SK-N-SH treated with all-trans-retinoic acid at 6 μM for 48 hours (cell line): ENCODE measurements around the gene PIK3CA.

ENCODE experiments used
- ARNTL ChIP-seq: fragments of 450-650 bp; formaldehyde crosslinking; IDR thresholded peaks from 2 replicates; pipeline ENCODE4 v1.5.0; 2020; ENCODE audit warnings: low read depth, mild to moderate bottlenecking, moderate library complexity, borderline replicate concordance
- BACH2 ChIP-seq: fragments of 250-450 bp; sonication (Bioruptor Pico); IDR thresholded peaks from 2 replicates; pipeline ENCODE4 v1.9.0; 2021; ENCODE audit warnings: mild to moderate bottlenecking, borderline replicate concordance
- CSDC2 ChIP-seq: fragments of 250-450 bp; sonication (Bioruptor Pico); IDR thresholded peaks from 2 replicates; pipeline ENCODE4 v1.5.0; 2020; ENCODE audit warnings: mild to moderate bottlenecking, moderate library complexity
- GLIS3 ChIP-seq: fragments of 250-450 bp; sonication (Bioruptor Pico); IDR thresholded peaks from 2 replicates; pipeline ENCODE4 v1.5.0; 2020; ENCODE audit warnings: mild to moderate bottlenecking, moderate library complexity
- PATZ1 ChIP-seq: fragments of 250-450 bp; sonication (Bioruptor Pico); IDR thresholded peaks from 2 replicates; pipeline ENCODE4 v1.8.0; 2020; ENCODE audit warnings: mild to moderate bottlenecking, moderate library complexity, borderline replicate concordance
- PPARA ChIP-seq: fragments of 250-450 bp; sonication (Bioruptor Pico); IDR thresholded peaks from 2 replicates; pipeline ENCODE4 v1.5.0; 2020; ENCODE audit warnings: mild to moderate bottlenecking, borderline replicate concordance
- SNAI2 ChIP-seq: fragments of 250-450 bp; sonication (Bioruptor Pico); IDR thresholded peaks from 2 replicates; pipeline ENCODE4 v1.5.0; 2020; ENCODE audit warnings: mild to moderate bottlenecking, moderate library complexity
- ZC3H10 ChIP-seq: fragments of 250-450 bp; sonication (Bioruptor Pico); IDR thresholded peaks from 2 replicates; pipeline ENCODE4 v1.5.1; 2021; ENCODE audit warnings: mild to moderate bottlenecking, moderate library complexity
- ZFP3 ChIP-seq: fragments of 250-450 bp; sonication (Bioruptor Pico); IDR thresholded peaks from 2 replicates; pipeline ENCODE4 v1.5.0; 2020; ENCODE audit warnings: mild to moderate bottlenecking, moderate library complexity
- ZFP30 ChIP-seq: fragments of 450-650 bp; formaldehyde crosslinking; IDR thresholded peaks from 2 replicates; pipeline ENCODE4 v1.5.0; 2022; ENCODE audit warnings: mild to moderate bottlenecking, moderate library complexity
- ZNF565 ChIP-seq: fragments of 450-650 bp; formaldehyde crosslinking; conservative IDR thresholded peaks from 2 replicates; pipeline ENCODE4 v1.5.0; 2020; ENCODE audit warnings: low read depth, mild to moderate bottlenecking, moderate library complexity
- TF ChIP-seq, protein P1 (sequence below): fragments of 250-450 bp; sonication (Bioruptor Pico); IDR thresholded peaks from 2 replicates; pipeline ENCODE4 v1.8.0; 2021; ENCODE audit warnings: low read depth, mild to moderate bottlenecking, moderate library complexity, borderline replicate concordance

- TF ChIP-seq ZNF565 (CRISPR knock-in tag): no peak
- no peak for TF ChIP-seq PPARA
- no peak for TF ChIP-seq ARNTL (CRISPR knock-in tag)
- TF ChIP-seq BACH2 (CRISPR knock-in tag): no peak
- TF ChIP-seq ZFP3 (CRISPR knock-in tag): no peak
- no peak for TF ChIP-seq ZFP30
- TF ChIP-seq ZC3H10 (CRISPR knock-in tag): no peak
- no peak for TF ChIP-seq PATZ1 (CRISPR knock-in tag)
- TF ChIP-seq, protein P1, sequence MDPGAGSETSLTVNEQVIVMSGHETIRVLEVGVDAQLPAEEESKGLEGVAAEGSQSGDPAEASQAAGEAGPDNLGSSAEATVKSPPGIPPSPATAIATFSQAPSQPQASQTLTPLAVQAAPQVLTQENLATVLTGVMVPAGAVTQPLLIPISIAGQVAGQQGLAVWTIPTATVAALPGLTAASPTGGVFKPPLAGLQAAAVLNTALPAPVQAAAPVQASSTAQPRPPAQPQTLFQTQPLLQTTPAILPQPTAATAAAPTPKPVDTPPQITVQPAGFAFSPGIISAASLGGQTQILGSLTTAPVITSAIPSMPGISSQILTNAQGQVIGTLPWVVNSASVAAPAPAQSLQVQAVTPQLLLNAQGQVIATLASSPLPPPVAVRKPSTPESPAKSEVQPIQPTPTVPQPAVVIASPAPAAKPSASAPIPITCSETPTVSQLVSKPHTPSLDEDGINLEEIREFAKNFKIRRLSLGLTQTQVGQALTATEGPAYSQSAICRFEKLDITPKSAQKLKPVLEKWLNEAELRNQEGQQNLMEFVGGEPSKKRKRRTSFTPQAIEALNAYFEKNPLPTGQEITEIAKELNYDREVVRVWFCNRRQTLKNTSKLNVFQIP (CRISPR knock-in tag): no peak
- TF ChIP-seq GLIS3 (CRISPR knock-in tag): no peak
- no peak for TF ChIP-seq CSDC2 (CRISPR knock-in tag)
- no peak for TF ChIP-seq SNAI2 (CRISPR knock-in tag)
Observed at GRCh38 chr3:179250803-179251476, 102.8 kb downstream of the PIK3CA start, which contains the start of gene KCNMB3.
